GM06990 (cell line): ENCODE measurements around the gene SUPT4H1.

ENCODE experiments used
- DNase-seq: peaks from one replicate; pipeline ENCODE4 v3.0.0-alpha.2; 2011; ENCODE audit not compliant: insufficient read length; ENCODE audit errors: extremely low read depth
- H3K27me3 ChIP-seq: replicated peaks from 2 replicates; pipeline ENCODE4 v1.6.0; 2011; ENCODE audit warnings: low read length; ENCODE audit not compliant: control insufficient read depth, insufficient read depth
- H3K36me3 ChIP-seq: 2 replicates; pipeline ENCODE4 v1.5.1; 2011; ENCODE audit warnings: low read length; ENCODE audit not compliant: control insufficient read depth, insufficient read depth
- H3K4me3 ChIP-seq: replicated peaks from 2 replicates; pipeline ENCODE4 v1.5.1; 2011; ENCODE audit warnings: low read depth, mild to moderate bottlenecking, control low read depth, low read length
- CTCF ChIP-seq: IDR thresholded peaks from 2 replicates; pipeline ENCODE4 v1.5.1; 2011; ENCODE audit warnings: low read length, control low read depth, mild to moderate bottlenecking, inconsistent platforms; ENCODE audit not compliant: insufficient read depth, poor library complexity, severe bottlenecking

The SUPT4H1 gene

GRCh38 chr17:58377661-58378060, 25.7 kb upstream of the SUPT4H1 start:
- no peak for TF ChIP-seq CTCF
- H3K36me3 ChIP-seq, result no peaks in the 10 kb centered on the region
- DNase-seq, result no peak
- no peak overlapping the region for H3K4me3 ChIP-seq
- no peaks in the 10 kb centered on the region for H3K27me3 ChIP-seq

- Histone ChIP-seq H3K4me3 (no peak overlapping the region), H3K36me3 (no peaks in the 10 kb centered on the region), H3K27me3 (no peaks in the 10 kb centered on the region)
- TF ChIP-seq CTCF, result no peak
- no peak for DNase-seq
These were observed 25.1 kb upstream of the SUPT4H1 start for GRCh38 chr17:58377093-58377601.

GRCh38 chr17:58376472-58377000, 24.5 kb upstream of the SUPT4H1 start:
- DNase-seq, result no peak
- Histone ChIP-seq H3K36me3 (no peaks in the 10 kb centered on the region), H3K27me3 (no peaks in the 10 kb centered on the region), H3K4me3 (no peak overlapping the region)
- TF ChIP-seq CTCF, result no peak

- Histone ChIP-seq H3K36me3 (no peaks in the 10 kb centered on the region), H3K27me3 (no peaks in the 10 kb centered on the region), H3K4me3 (no peak overlapping the region)
- no peak for TF ChIP-seq CTCF
- no peak for DNase-seq
These were observed 23.8 kb upstream of the SUPT4H1 start for GRCh38 chr17:58375811-58376210.

GRCh38 chr17:58375256-58375655, 23.3 kb upstream of the SUPT4H1 start:
- DNase-seq, result no peak
- H3K4me3 ChIP-seq, result no peak overlapping the region
- H3K27me3 ChIP-seq, result no peaks in the 10 kb centered on the region
- no peaks in the 10 kb centered on the region for H3K36me3 ChIP-seq
- no peak for TF ChIP-seq CTCF

GRCh38 chr17:58373923-58374322, 21.9 kb upstream of the SUPT4H1 start:
- H3K4me3 ChIP-seq, result no peak overlapping the region
- H3K36me3 ChIP-seq, result no peaks in the 10 kb centered on the region
- TF ChIP-seq CTCF, result no peak
- DNase-seq, result no peak
- H3K27me3 ChIP-seq, result no peaks in the 10 kb centered on the region
